Sigmoid colon (tissue), 7 donors: Measurements from ENCODE around the gene CLK3. TPM values are rescaled to one million over a fixed set of nuclear protein-coding genes. Genes with fewer than 3 reads are reported as not detected.

Source experiments
- DNase-seq: peaks from one replicate; pipeline ENCODE4 v3.0.0-alpha.2; 2019
- H3K27ac ChIP-seq, 4 donors: fragments of 200-600 bp; sonication (generic); one replicate each; pipeline ENCODE4 v1.5.1; 2016 to 2019; ENCODE audit warnings: mild to moderate bottlenecking in 1 of 4
- H3K27me3 ChIP-seq, 3 donors: fragments of 200-600 bp; sonication (generic); one replicate each; pipeline ENCODE4 v1.5.1; 2019; ENCODE audit warnings: mild to moderate bottlenecking in 1 of 3
- H3K36me3 ChIP-seq, 4 donors: fragments of 200-600 bp; sonication (generic); one replicate each; pipeline ENCODE4 v1.5.1; 2016 to 2019
- H3K4me1 ChIP-seq, 4 donors: fragments of 200-600 bp; sonication (generic); one replicate each; pipeline ENCODE4 v1.5.1; 2017 to 2019
- H3K4me3 ChIP-seq, 4 donors: fragments of 200-600 bp; sonication (generic); one replicate each; pipeline ENCODE4 v1.5.1; 2017 to 2019; ENCODE audit warnings: mild to moderate bottlenecking in 2 of 4, moderate library complexity in 1 of 4
- H3K9me3 ChIP-seq, 4 donors: fragments of 200-600 bp in 3 of 4; sonication (generic) in 3 of 4; one replicate each; pipeline versions ENCODE4 v1.5.1 to v1.6.1; 2013 to 2019
- CTCF ChIP-seq, 4 experiments: fragments of 450-650 bp in 3 of 4; fragments of 200-600 bp in 1 of 4; IDR thresholded peaks; one replicate each; pipeline ENCODE4 v1.5.1; 2016 to 2019; ENCODE audit warnings: antibody characterized with exemption in 4 of 4, mild to moderate bottlenecking in 3 of 4, moderate library complexity in 2 of 4
- EP300 ChIP-seq, 4 donors: sonication (generic); formaldehyde crosslinking; IDR thresholded peaks; one replicate each; pipeline ENCODE4 v1.6.1; 2017; ENCODE audit warnings: antibody characterized with exemption in 4 of 4
- POLR2A ChIP-seq, 2 donors: fragments of 450-650 bp; IDR thresholded peaks; one replicate each; pipeline ENCODE4 v1.6.1; 2016; ENCODE audit warnings: antibody characterized with exemption in 2 of 2, mild to moderate bottlenecking in 2 of 2, moderate library complexity in 2 of 2
- POLR2AphosphoS5 ChIP-seq, 4 donors: sonication (generic); formaldehyde crosslinking; IDR thresholded peaks; one replicate each; pipeline ENCODE4 v1.6.1; 2017; ENCODE audit warnings: antibody characterized with exemption in 4 of 4
- WGBS, 2 donors: extraction: QIAGEN DNeasy Blood & Tissue Kit; methylation state at CpG; one replicate each; pipeline ENCODE4 v1.1.7; 2013; 5-methylcytosine and 5-hydroxymethylcytosine counted together
- intact Hi-C: fragments of 100-400 bp; cut with DNase I; formaldehyde crosslinking; loops from one replicate; pipeline ENCODE4 v1.15.1; 2023
- polyA plus RNA-seq, 3 donors: library from polyadenylated mRNA; stranded (reverse); fragments of 200-250 nt; gene quantifications; one replicate each; pipeline ENCODE4 v1.2.3, GENCODE V29; 2013
- total RNA-seq, 4 donors: library from RNA; depleted of rRNA; stranded (reverse); fragments of >200 nt; gene quantifications; one replicate each; pipeline ENCODE4 v1.1.0, GENCODE V29; 2016
- donor health status: healthy with polysubstance abuse.
- donor health status: Bipolar disorder and iron deficiency.
- donor health status: healthy.

Gene CLK3
- total and polyA plus RNA-seq, 7 donors: 59.5 to 124 (median 75.5) TPM

GRCh38 chr15:74604983-74605794, 10.4 kb upstream of the CLK3 start:
- Histone ChIP-seq H3K36me3 (no peaks in the 10 kb centered on the region), H3K27ac (no peak overlapping the region), H3K4me1 (peaks cover 0 to 6% (median 4%) of the 10 kb centered on the region in 4 donors), H3K4me3 (no peak overlapping the region), H3K27me3 (no peaks in the 10 kb centered on the region), H3K9me3 (no peaks in the 10 kb centered on the region)
- intact Hi-C loops: no loop called here
- WGBS, 2 donors: 66 to 85% methylated on average over 12 of the region's 12 CpGs
- TF ChIP-seq CTCF (IDR thresholded peaks at IDR 0.05) (no peak), EP300 (IDR thresholded peaks at IDR 0.05) (no peak), POLR2AphosphoS5 (IDR thresholded peaks at IDR 0.05) (no peak), POLR2A (IDR thresholded peaks at IDR 0.05) (no peak)
- DNase-seq: no peak

GRCh38 chr15:74605795-74606150, 9.9 kb upstream of the CLK3 start:
- H3K4me1 ChIP-seq: no peaks in the 10 kb centered on the region
- 78 to 81% methylated on average over 1 of the region's 1 CpG for WGBS, 2 donors
- H3K27me3 ChIP-seq: no peaks in the 10 kb centered on the region
- no peaks in the 10 kb centered on the region for H3K9me3 ChIP-seq
- no peak for DNase-seq
- no peaks in the 10 kb centered on the region for H3K36me3 ChIP-seq
- intact Hi-C loops: no loop called here
- no peak overlapping the region for H3K4me3 ChIP-seq
- no peak for TF ChIP-seq EP300 (IDR thresholded peaks at IDR 0.05)
- no peak for TF ChIP-seq POLR2AphosphoS5 (IDR thresholded peaks at IDR 0.05)
- TF ChIP-seq CTCF (IDR thresholded peaks at IDR 0.05): no peak
- no peak for TF ChIP-seq POLR2A (IDR thresholded peaks at IDR 0.05)
- H3K27ac ChIP-seq: no peak overlapping the region

- 60 to 83% methylated on average over 3 of the region's 3 CpGs for WGBS, 2 donors
- no peak for DNase-seq
- Histone ChIP-seq H3K27me3 (no peaks in the 10 kb centered on the region), H3K9me3 (no peaks in the 10 kb centered on the region), H3K4me3 (no peak overlapping the region), H3K4me1 (no peaks in the 10 kb centered on the region), H3K36me3 (no peaks in the 10 kb centered on the region), H3K27ac (no peak overlapping the region)
- no peak for TF ChIP-seq POLR2A (IDR thresholded peaks at IDR 0.05)
- intact Hi-C loops: no loop called here
These were observed 6.8 kb upstream of the CLK3 start for GRCh38 chr15:74608786-74609185.

GRCh38 chr15:74609938-74610301, 5.7 kb upstream of the CLK3 start:
- no peak for DNase-seq
- intact Hi-C loops: no loop called here
- WGBS, 2 donors: 90 to 94% methylated on average over 3 of the region's 3 CpGs
- H3K27me3 ChIP-seq: no peaks in the 10 kb centered on the region
- H3K4me3 ChIP-seq: no peak overlapping the region
- TF ChIP-seq EP300 (IDR thresholded peaks at IDR 0.05): no peak
- TF ChIP-seq POLR2A (IDR thresholded peaks at IDR 0.05): no peak
- TF ChIP-seq POLR2AphosphoS5 (IDR thresholded peaks at IDR 0.05): no peak
- no peak for TF ChIP-seq CTCF (IDR thresholded peaks at IDR 0.05)
- peaks cover 0 to 11% (median 4%) of the 10 kb centered on the region in 4 donors for H3K4me1 ChIP-seq
- H3K9me3 ChIP-seq: no peaks in the 10 kb centered on the region
- H3K27ac ChIP-seq: no peak overlapping the region
- H3K36me3 ChIP-seq: no peaks in the 10 kb centered on the region

- 77 to 79% methylated on average over 7 of the region's 7 CpGs for WGBS, 2 donors
- Histone ChIP-seq H3K36me3 (no peaks in the 10 kb centered on the region), H3K9me3 (no peaks in the 10 kb centered on the region), H3K27me3 (no peaks in the 10 kb centered on the region), H3K4me1 (peaks cover 0 to 12% (median 5%) of the 10 kb centered on the region in 4 donors), H3K4me3 (no peak overlapping the region), H3K27ac (no peak overlapping the region)
- DNase-seq: no peak
- TF ChIP-seq POLR2A (IDR thresholded peaks at IDR 0.05) (no peak), CTCF (IDR thresholded peaks at IDR 0.05) (no peak), POLR2AphosphoS5 (IDR thresholded peaks at IDR 0.05) (no peak), EP300 (IDR thresholded peaks at IDR 0.05) (no peak)
- intact Hi-C loops: no loop called here
These were observed 5.2 kb upstream of the CLK3 start for GRCh38 chr15:74610302-74610951.
